Measurements from ENCODE around the gene SNAPIN.

DNA sequence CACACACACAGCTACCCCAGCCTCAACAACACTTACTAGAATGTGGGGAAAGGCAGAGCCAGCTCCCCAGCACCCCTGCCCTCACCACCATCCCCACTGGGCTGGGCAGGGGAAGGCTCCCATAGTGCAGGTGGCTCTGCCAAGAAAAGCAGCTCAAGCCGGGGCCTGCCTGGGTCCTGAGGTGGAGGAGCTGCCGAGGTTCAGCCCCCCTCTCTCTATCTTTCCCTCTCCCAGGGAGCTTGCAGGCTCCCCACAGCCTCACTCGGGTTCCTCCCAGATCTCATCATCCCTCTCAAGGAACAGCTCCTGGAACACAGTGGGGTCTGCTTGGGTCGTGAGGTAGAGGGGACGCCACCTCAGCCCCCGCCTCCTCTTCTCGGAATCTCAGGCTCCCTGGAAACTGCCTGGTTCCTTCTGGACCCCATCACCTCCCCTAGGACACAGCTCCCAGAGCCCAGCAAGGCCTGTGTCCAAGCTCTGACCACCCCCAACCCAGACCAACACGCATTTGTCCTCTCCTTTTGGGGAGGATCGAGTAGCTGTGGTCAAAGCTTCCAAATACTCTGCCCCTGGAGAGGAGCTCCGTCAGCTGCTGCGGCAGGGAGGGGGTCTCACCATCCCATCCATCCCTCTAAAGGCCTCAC, 46.3 kb upstream of the SNAPIN start:
- TF ChIP-seq, protein P1, sequence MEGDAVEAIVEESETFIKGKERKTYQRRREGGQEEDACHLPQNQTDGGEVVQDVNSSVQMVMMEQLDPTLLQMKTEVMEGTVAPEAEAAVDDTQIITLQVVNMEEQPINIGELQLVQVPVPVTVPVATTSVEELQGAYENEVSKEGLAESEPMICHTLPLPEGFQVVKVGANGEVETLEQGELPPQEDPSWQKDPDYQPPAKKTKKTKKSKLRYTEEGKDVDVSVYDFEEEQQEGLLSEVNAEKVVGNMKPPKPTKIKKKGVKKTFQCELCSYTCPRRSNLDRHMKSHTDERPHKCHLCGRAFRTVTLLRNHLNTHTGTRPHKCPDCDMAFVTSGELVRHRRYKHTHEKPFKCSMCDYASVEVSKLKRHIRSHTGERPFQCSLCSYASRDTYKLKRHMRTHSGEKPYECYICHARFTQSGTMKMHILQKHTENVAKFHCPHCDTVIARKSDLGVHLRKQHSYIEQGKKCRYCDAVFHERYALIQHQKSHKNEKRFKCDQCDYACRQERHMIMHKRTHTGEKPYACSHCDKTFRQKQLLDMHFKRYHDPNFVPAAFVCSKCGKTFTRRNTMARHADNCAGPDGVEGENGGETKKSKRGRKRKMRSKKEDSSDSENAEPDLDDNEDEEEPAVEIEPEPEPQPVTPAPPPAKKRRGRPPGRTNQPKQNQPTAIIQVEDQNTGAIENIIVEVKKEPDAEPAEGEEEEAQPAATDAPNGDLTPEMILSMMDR (conservative IDR thresholded peaks at IDR 0.05; ENCODE audit: low read depth, low read length): no peak
- TF ChIP-seq EZH2 (IDR thresholded peaks at IDR 0.05; ENCODE audit: low read length, unreplicated experiment) (no peak), EZH2phosphoT487 (IDR thresholded peaks at IDR 0.05; ENCODE audit: borderline replicate concordance, low read length) (no peak)

All from PC-3 (cell line).